ENCODE measurements around the gene COPZ1. TPM values are rescaled to one million over a fixed set of nuclear protein-coding genes. Genes with fewer than 3 reads are reported as not detected.

COPZ1 gene
- total and polyA plus RNA-seq, 9 of the 15 experiments (the other 6 are each of a cell fraction or from before 2014, with no cell fraction given) = 137 to 487 (median 233) TPM

DNA sequence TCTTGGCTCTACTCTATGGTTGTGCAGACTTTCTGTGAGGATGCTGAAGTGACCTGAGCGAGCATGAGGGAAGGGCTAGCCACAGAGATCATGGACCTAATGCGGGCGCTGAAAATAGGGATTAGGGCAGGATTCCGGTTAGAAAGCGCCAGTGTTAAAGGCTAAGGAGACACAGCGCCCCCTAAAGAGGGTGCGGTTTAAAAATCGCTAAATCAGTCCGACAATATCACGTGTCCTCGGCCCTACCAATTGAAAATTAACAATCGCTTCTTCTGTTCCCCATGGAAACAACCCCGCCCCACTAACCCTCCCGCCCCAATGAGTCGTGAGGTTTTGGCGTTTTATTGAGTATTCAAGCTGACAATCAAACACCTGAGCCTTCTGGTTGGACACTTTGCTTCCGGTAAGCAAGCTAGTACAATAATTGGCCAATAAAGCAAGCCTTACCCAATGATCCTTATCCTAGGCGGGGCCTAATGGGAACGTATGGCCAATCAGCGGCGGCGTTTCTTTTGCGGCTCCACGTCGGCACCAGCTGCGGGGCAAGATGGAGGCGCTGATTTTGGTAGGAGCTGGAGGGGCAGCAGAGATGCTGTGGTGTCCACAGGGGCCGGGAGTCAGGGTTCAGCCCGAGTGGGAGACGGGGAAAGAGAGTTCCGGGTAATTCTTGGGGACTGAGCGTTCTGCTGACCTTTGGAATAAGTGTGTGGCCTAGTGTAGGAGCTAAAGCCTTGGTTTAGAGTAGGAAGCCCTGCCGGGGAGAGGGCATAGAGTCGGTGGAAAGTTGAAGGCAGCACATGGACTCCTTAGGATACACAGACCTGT is at the start of gene COPZ1 (continued):
- TF ChIP-seq CBX3 (IDR thresholded peaks at IDR 0.05; ENCODE audit: borderline replicate concordance in 1 of 2, low read length in 2 of 2) (peak in 1 of 2 experiments; percentile 79; a peak in 2 of 3 replicates), ZNF23 (CRISPR knock-in tag; IDR thresholded peaks at IDR 0.05) (peak; percentile 43; the same call in 1 of the 2 replicates), KHSRP (IDR thresholded peaks at IDR 0.05) (no peak), SP1 (CRISPR knock-in tag; IDR thresholded peaks at IDR 0.05) (peak; percentile 93), RAD51 (IDR thresholded peaks at IDR 0.05; ENCODE audit: borderline replicate concordance, low read depth) (peak; percentile 94), PRPF4 (IDR thresholded peaks at IDR 0.05; ENCODE audit: insufficient read depth, low read depth, low read length, poor library complexity, severe bottlenecking) (no peak), FOXJ2 (tag; IDR thresholded peaks at IDR 0.05) (0 out of 2 replicates have a peak, but pooled peaks have one; percentile 38), TAF7 (tag; IDR thresholded peaks at IDR 0.05) (peak; percentile 98), POLR2B (IDR thresholded peaks at IDR 0.05; ENCODE audit: low read depth, partially characterized antibody) (peak; percentile 93), RBM14 (IDR thresholded peaks at IDR 0.05; ENCODE audit: borderline replicate concordance, insufficient read depth, low read depth, low read length) (no peak), TAF9B (IDR thresholded peaks at IDR 0.05; ENCODE audit: partially characterized antibody) (peak; percentile 98), DACH1 (IDR thresholded peaks at IDR 0.05; ENCODE audit: partially characterized antibody) (peak; percentile 83), KLF16 (IDR thresholded peaks at IDR 0.05) (0 out of 2 replicates have a peak, but pooled peaks have one; percentile 21), SMARCC2 (IDR thresholded peaks at IDR 0.05; ENCODE audit: low read depth) (no peak), POLR2AphosphoS2 (IDR thresholded peaks at IDR 0.05; ENCODE audit: low read length) (peak; percentile 91; the same call in 1 of the 2 replicates), HDGF (IDR thresholded peaks at IDR 0.05) (peak; percentile 66; the same call in 1 of the 2 replicates), HNRNPUL1 (IDR thresholded peaks at IDR 0.05; ENCODE audit: low read length) (no peak), ZNF133 (CRISPR knock-in tag; IDR thresholded peaks at IDR 0.05) (no peak)
- TF ChIP-seq, protein P1, sequence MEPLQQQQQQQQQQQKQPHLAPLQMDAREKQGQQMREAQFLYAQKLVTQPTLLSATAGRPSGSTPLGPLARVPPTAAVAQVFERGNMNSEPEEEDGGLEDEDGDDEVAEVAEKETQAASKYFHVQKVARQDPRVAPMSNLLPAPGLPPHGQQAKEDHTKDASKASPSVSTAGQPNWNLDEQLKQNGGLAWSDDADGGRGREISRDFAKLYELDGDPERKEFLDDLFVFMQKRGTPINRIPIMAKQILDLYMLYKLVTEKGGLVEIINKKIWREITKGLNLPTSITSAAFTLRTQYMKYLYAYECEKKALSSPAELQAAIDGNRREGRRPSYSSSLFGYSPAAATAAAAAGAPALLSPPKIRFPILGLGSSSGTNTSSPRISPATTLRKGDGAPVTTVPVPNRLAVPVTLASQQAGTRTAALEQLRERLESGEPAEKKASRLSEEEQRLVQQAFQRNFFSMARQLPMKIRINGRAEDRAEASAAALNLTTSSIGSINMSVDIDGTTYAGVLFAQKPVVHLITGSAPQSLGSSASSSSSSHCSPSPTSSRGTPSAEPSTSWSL (CRISPR knock-in tag; IDR thresholded peaks at IDR 0.05; ENCODE audit: borderline replicate concordance) = no peak
- TF ChIP-seq, protein P2, sequence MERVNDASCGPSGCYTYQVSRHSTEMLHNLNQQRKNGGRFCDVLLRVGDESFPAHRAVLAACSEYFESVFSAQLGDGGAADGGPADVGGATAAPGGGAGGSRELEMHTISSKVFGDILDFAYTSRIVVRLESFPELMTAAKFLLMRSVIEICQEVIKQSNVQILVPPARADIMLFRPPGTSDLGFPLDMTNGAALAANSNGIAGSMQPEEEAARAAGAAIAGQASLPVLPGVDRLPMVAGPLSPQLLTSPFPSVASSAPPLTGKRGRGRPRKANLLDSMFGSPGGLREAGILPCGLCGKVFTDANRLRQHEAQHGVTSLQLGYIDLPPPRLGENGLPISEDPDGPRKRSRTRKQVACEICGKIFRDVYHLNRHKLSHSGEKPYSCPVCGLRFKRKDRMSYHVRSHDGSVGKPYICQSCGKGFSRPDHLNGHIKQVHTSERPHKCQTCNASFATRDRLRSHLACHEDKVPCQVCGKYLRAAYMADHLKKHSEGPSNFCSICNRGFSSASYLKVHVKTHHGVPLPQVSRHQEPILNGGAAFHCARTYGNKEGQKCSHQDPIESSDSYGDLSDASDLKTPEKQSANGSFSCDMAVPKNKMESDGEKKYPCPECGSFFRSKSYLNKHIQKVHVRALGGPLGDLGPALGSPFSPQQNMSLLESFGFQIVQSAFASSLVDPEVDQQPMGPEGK (CRISPR knock-in tag; IDR thresholded peaks at IDR 0.05; ENCODE audit: borderline replicate concordance) = no peak
- TF ChIP-seq, protein P3, sequence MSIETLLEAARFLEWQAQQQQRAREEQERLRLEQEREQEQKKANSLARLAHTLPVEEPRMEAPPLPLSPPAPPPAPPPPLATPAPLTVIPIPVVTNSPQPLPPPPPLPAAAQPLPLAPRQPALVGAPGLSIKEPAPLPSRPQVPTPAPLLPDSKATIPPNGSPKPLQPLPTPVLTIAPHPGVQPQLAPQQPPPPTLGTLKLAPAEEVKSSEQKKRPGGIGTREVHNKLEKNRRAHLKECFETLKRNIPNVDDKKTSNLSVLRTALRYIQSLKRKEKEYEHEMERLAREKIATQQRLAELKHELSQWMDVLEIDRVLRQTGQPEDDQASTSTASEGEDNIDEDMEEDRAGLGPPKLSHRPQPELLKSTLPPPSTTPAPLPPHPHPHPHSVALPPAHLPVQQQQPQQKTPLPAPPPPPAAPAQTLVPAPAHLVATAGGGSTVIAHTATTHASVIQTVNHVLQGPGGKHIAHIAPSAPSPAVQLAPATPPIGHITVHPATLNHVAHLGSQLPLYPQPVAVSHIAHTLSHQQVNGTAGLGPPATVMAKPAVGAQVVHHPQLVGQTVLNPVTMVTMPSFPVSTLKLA (conservative IDR thresholded peaks at IDR 0.05) = peak; percentile 47 to 57; a peak in 3 of 4 replicates
